Type B pancreatic cell (in vitro differentiated cells): ENCODE data around the gene CXCR4. TPM values are rescaled to one million over a fixed set of nuclear protein-coding genes. Genes with fewer than 3 reads are reported as not detected.
"Not testable (repeated sequence)": the region's sequence is repeated elsewhere in the genome, so short reads cannot be mapped to it uniquely, and the experiment has no call there.

Experiments used
- DNase-seq: peaks from one replicate; pipeline ENCODE4 v3.0.0; 2021; ENCODE audit warnings: mixed read lengths; ENCODE audit not compliant: unreplicated experiment; ENCODE audit errors: extremely low spot score
- H3K27ac Mint-ChIP-seq: 2 replicates; pipeline ENCODE4 v1.8.0; 2021; ENCODE audit warnings: mild to moderate bottlenecking, mixed read lengths
- H3K27me3 Mint-ChIP-seq: 2 replicates; pipeline ENCODE4 v1.8.0; 2021; ENCODE audit warnings: mixed read lengths
- H3K36me3 Mint-ChIP-seq: 2 replicates; pipeline ENCODE4 v1.8.0; 2021; ENCODE audit warnings: mixed read lengths
- H3K4me1 Mint-ChIP-seq: one replicate; pipeline ENCODE4 v1.8.0; 2021; ENCODE audit warnings: mixed read lengths; ENCODE audit not compliant: unreplicated experiment
- H3K4me3 Mint-ChIP-seq: 2 replicates; pipeline ENCODE4 v1.8.0; 2021; ENCODE audit warnings: mild to moderate bottlenecking, mixed read lengths
- H3K9me3 Mint-ChIP-seq: 2 replicates; pipeline ENCODE4 v1.8.0; 2021; ENCODE audit warnings: mixed read lengths
- total RNA-seq: library from RNA; stranded (reverse); gene quantifications from 2 replicates; pipeline ENCODE4 v1.2.1, GENCODE V29; 2021; ENCODE audit warnings: low replicate concordance
- TF ChIP-seq, protein P1 (sequence below): fragments of 200-600 bp; sonication (generic); conservative IDR thresholded peaks from 2 replicates; pipeline ENCODE4 v1.5.0; 2021; ENCODE audit warnings: antibody characterized with exemption, mild to moderate bottlenecking

The CXCR4 gene
- total RNA-seq, 1 donor from 2014 or later, result 34.8 TPM

DNA sequence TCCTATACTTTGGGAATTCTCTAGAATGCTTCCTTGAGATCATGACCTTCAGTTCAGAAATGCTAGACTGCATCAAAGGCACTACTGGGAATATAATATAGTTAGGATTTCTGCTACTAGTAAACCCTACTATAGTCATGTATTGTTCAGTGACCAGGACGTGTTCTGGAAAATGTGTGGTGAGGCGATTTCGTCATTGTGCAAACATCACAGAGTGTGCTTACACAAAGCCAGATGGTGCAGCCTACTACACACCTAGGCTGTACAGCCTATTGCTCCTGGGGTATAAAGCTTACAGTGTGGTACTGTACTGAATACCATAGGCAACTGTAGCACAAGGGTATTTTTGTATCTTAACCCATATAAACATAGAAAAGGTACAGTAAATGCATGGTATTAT, 13.0 kb downstream of the CXCR4 start:
- no peaks in the 10 kb centered on the region for H3K4me1 Mint-ChIP-seq

DNA sequence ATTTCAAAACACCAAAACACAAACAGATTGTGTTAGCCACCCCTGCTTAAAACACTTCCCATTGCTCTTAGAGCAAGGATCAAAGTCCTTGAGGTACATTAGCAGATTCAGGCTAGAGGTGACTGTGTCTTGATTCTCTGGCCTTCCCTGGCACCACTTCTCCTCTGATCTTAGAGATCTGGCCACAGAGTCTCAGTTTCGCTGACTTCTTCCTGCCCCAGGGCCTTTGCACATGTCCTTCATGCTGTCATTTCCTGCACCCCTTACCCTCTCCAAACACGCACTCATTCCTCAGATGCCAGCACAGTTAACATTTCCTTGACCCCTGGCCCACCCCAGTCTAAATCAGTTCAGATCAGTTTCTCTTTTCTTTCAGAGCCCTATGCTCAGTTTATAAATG, 16.9 kb downstream of the CXCR4 start:
- Mint-ChIP-seq H3K36me3 (no peaks in the 10 kb centered on the region), H3K27me3 (peaks cover 7% of the 10 kb centered on the region), H3K27ac (no peak overlapping the region), H3K4me3 (no peak overlapping the region), H3K9me3 (no peaks in the 10 kb centered on the region), H3K4me1 (no peaks in the 10 kb centered on the region)
- no peak for DNase-seq
- TF ChIP-seq, protein P1, sequence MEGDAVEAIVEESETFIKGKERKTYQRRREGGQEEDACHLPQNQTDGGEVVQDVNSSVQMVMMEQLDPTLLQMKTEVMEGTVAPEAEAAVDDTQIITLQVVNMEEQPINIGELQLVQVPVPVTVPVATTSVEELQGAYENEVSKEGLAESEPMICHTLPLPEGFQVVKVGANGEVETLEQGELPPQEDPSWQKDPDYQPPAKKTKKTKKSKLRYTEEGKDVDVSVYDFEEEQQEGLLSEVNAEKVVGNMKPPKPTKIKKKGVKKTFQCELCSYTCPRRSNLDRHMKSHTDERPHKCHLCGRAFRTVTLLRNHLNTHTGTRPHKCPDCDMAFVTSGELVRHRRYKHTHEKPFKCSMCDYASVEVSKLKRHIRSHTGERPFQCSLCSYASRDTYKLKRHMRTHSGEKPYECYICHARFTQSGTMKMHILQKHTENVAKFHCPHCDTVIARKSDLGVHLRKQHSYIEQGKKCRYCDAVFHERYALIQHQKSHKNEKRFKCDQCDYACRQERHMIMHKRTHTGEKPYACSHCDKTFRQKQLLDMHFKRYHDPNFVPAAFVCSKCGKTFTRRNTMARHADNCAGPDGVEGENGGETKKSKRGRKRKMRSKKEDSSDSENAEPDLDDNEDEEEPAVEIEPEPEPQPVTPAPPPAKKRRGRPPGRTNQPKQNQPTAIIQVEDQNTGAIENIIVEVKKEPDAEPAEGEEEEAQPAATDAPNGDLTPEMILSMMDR, result no peak

More for the DNA sequence above, 13.0 kb downstream of the CXCR4 start:
- H3K9me3 Mint-ChIP-seq, result no peaks in the 10 kb centered on the region
- no peak overlapping the region for H3K4me3 Mint-ChIP-seq
- no peak overlapping the region for H3K27ac Mint-ChIP-seq
- no peaks in the 10 kb centered on the region for H3K36me3 Mint-ChIP-seq
- no peak for DNase-seq
- H3K27me3 Mint-ChIP-seq, result peaks cover 15% of the 10 kb centered on the region
- TF ChIP-seq, protein P1, result no peak

DNA sequence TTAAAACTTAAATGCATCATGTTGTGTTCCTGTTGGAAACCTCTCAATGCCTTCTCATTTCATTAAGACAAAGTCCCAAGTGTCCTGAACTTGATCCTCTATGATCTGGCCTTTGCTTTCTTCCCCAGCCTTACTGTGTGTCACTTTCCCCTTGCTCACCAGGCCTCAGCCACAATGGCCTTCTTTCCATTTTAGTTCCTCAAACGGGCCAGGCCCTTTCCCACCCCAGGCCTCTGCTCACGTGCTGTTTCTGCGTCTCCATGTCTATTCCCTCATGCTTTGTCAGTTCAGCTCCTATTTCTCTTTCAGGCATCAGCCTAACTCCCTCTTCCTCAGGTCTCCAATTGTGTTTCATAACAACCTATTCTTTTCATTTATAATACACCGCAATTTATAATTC, 19.5 kb downstream of the CXCR4 start:
- Mint-ChIP-seq H3K9me3 (no peaks in the 10 kb centered on the region), H3K4me3 (no peak overlapping the region), H3K4me1 (no peaks in the 10 kb centered on the region), H3K36me3 (no peaks in the 10 kb centered on the region), H3K27me3 (peaks cover 8% of the 10 kb centered on the region), H3K27ac (no peak overlapping the region)
- DNase-seq, result no peak
- TF ChIP-seq, protein P1, result no peak

DNA sequence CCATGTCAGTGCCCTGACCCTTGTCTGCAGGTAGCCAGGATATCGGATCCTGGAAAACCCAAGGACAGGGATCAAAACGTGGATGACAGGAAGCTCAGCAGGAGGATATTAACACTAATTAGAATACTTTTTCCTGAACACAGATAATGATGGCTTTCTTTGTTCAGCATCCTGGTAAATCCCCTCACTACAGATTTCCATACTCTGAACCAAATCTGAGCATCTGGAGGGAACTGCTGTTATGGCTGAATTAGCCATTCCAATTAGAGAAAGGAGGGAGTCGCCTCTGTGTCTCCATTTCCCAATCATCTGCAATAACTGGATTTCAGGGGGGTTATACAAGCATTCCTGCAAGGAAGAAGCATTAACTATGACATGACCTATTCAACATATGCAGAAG, 24.4 kb downstream of the CXCR4 start:
- TF ChIP-seq, protein P1, result no peak
- Mint-ChIP-seq H3K27ac (no peak overlapping the region), H3K36me3 (no peaks in the 10 kb centered on the region), H3K27me3 (peaks cover 7% of the 10 kb centered on the region), H3K4me1 (no peaks in the 10 kb centered on the region), H3K4me3 (no peak overlapping the region), H3K9me3 (no peaks in the 10 kb centered on the region)
- DNase-seq, result no peak

DNA sequence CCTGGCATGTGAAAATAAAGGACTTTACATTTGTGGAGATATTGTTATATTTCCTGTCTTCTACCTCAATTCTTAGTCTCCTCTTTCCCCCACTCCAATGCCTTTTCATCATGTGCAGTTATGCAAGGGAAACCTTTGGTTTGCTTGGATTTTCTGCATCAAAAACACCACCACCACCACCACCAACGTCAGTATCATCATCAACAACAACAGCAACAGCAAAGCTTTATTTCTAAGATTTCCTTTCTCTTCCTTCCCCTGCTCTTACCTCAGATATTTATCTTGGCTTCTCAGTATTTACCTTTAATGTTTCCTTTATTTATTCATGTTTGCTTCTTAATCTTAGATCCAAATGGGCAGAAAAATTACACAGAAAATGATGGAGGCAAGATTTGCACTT, 26.1 kb downstream of the CXCR4 start:
- no peak overlapping the region for H3K27ac Mint-ChIP-seq
- no peaks in the 10 kb centered on the region for H3K9me3 Mint-ChIP-seq
- TF ChIP-seq, protein P1, result no peak
- no peak overlapping the region for H3K4me3 Mint-ChIP-seq
- H3K36me3 Mint-ChIP-seq, result no peaks in the 10 kb centered on the region
- no peak for DNase-seq
- no peaks in the 10 kb centered on the region for H3K4me1 Mint-ChIP-seq
- H3K27me3 Mint-ChIP-seq, result peaks cover 5% of the 10 kb centered on the region

DNA sequence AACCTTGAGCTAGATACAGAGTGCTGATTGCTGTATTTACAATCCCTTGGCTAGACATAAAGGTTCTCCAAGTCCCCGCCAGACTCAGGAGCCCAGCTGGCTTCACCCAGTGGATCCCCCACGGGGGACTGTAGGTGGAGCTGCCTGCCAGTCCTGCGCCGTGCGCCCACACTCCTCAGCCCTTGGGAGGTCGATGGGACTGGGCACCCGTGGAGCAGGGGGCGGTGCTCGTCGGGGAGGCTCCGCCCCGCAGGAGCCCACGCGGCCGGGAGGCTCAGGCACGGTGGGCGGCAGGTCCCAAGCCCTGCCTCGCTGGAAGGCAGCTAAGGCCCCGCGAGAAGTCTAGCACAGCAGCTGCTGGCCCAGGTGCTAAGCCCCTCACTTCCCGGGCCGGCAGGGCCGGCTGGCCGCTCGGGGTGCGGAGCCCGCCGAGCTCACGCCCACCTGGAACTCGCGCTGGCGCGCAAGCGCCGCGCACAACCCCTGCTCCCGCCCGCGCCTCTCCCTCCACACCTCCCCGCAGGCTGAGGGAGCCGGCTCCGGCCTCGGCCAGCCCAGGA, 30.0 kb downstream of the CXCR4 start:
- not testable (repeated sequence) for H3K27ac Mint-ChIP-seq, H3K36me3 Mint-ChIP-seq, H3K27me3 Mint-ChIP-seq, H3K4me3 Mint-ChIP-seq, H3K9me3 Mint-ChIP-seq, H3K4me1 Mint-ChIP-seq, DNase-seq
